ENCODE measurements around the gene CXCR3.
"Not testable (repeated sequence)": the region's sequence is repeated elsewhere in the genome, so short reads cannot be mapped to it uniquely, and the experiment has no call there.

The CXCR3 gene

GRCh38 chrX:71607488-71607887 lies 10.8 kb downstream of the CXCR3 start:
- no peak for DNase-seq

GRCh38 chrX:71606536-71607216 lies 11.6 kb downstream of the CXCR3 start:
- no peak for DNase-seq

- no peak for DNase-seq
Observed at GRCh38 chrX:71604796-71605568, 13.3 kb downstream of the CXCR3 start.

- no peak for DNase-seq
Observed at GRCh38 chrX:71604141-71604540, 14.2 kb downstream of the CXCR3 start.

- no peak for DNase-seq
Observed at GRCh38 chrX:71603618-71604017, 14.7 kb downstream of the CXCR3 start.

GRCh38 chrX:71599965-71600364 lies 18.3 kb downstream of the CXCR3 start:
- no peak for DNase-seq

- not testable (repeated sequence) for DNase-seq
Observed at GRCh38 chrX:71593210-71593609, 25.1 kb downstream of the CXCR3 start.

GRCh38 chrX:71586929-71587328 lies 31.4 kb downstream of the CXCR3 start:
- no peak for DNase-seq

- DNase-seq = no peak
Observed at GRCh38 chrX:71581210-71581609, 37.1 kb downstream of the CXCR3 start.

GRCh38 chrX:71579990-71580380 lies 38.3 kb downstream of the CXCR3 start:
- no peak for DNase-seq

- DNase-seq = no peak
Observed at GRCh38 chrX:71579136-71579989, 38.9 kb downstream of the CXCR3 start.

- no peak for DNase-seq
Observed at GRCh38 chrX:71578253-71579135, 39.8 kb downstream of the CXCR3 start, which contains the start of gene GCNA. TSS of gene GCNA (plus strand) at chrX:71578437. CDS start at chrX:71580822, 2,385 bp downstream.

GRCh38 chrX:71577682-71578081 lies 40.6 kb downstream of the CXCR3 start:
- DNase-seq = no peak

GRCh38 chrX:71573590-71573989 lies 44.7 kb downstream of the CXCR3 start:
- DNase-seq = no peak

- DNase-seq = not testable (repeated sequence)
Observed at GRCh38 chrX:71571390-71571789, 46.9 kb downstream of the CXCR3 start.

Measured in DMS153 (cell line).